HCT116 (cell line): Measurements from ENCODE around the gene KHDC3L. TPM values are rescaled to one million over a fixed set of nuclear protein-coding genes. Genes with fewer than 3 reads are reported as not detected.

Source experiments
- ATAC-seq: fragments of 200-7000 bp; cut with Tn5 transposase; 2 replicates; pipeline ENCODE4 v1.9.1; 2020; ENCODE audit warnings: mild to moderate bottlenecking, moderate library complexity
- BruUV-seq: library from RNA; stranded (reverse); fragments of 400-500 nt; replicated peaks from 2 replicates; lab custom pipeline; 2021; lab: Mats Ljungman, UMichigan
- CTCF ChIA-PET: fragments of 300-600 bp; sonication (Branson Sonifier 250); formaldehyde crosslinking; loops from one replicate; lab custom pipeline; 2021; ENCODE audit warnings: antibody characterized with exemption; lab: Charles Lee
- POLR2A ChIA-PET: fragments of 300-600, 350-600 bp; sonication (Branson Sonifier 250); formaldehyde crosslinking; loops from one replicate; lab custom pipeline; 2021; ENCODE audit warnings: antibody characterized with exemption; lab: Charles Lee
- RAD21 ChIA-PET, 2 experiments: fragments of 300-600 bp; sonication (Branson Sonifier 250); formaldehyde crosslinking; loops; one replicate each; lab custom pipeline; 2023; ENCODE audit warnings: low total read pairs in 2 of 2; ENCODE audit not compliant: uncharacterized antibody in 2 of 2, unreplicated experiment in 2 of 2, low non-redundant PET in 1 of 2; lab: Charles Lee
- DNase-seq: peaks from one replicate; pipeline ENCODE4 v3.0.0-alpha.2; 2010; ENCODE audit warnings: low read depth, low spot score
- H2AFZ ChIP-seq: fragments of 200-600 bp; shearing (Covaris generic), sonication (generic); 2 replicates; pipeline ENCODE4 v1.6.1; 2017; ENCODE audit warnings: low read depth, mixed run types, mixed read lengths, antibody characterized with exemption, low read length; ENCODE audit not compliant: poor library complexity, severe bottlenecking
- H3K27ac ChIP-seq: 2 replicates; pipeline ENCODE4 v1.5.1; 2012; ENCODE audit warnings: low read depth, low read length
- H3K27me3 ChIP-seq: fragments of 200-600 bp; sonication (generic); 2 replicates; pipeline ENCODE4 v1.6.1; 2016; ENCODE audit warnings: mixed run types, low read length, mixed read lengths; ENCODE audit not compliant: insufficient read depth
- H3K36me3 ChIP-seq, 2 experiments: fragments of 200-500 bp in 1 of 2; fragments of 200-600 bp in 1 of 2; sonication (Bioruptor generic) in 1 of 2; sonication (generic) in 1 of 2; 2 replicates each; pipeline versions ENCODE4 v1.5.1 to v1.6.1; 2014 to 2016; ENCODE audit warnings: low read length in 2 of 2, inconsistent platforms in 1 of 2, mixed read lengths in 1 of 2, mixed run types in 1 of 2; ENCODE audit not compliant: insufficient read depth in 2 of 2, control insufficient read depth in 1 of 2
- H3K4me1 ChIP-seq, 2 experiments: fragments of 200-600 bp in 1 of 2; sonication (generic) in 1 of 2; 2 replicates each; pipeline versions ENCODE4 v1.5.1 to v1.6.1; 2012 to 2017; ENCODE audit warnings: low read length in 2 of 2, inconsistent platforms in 1 of 2, mild to moderate bottlenecking in 1 of 2, mixed read lengths in 1 of 2, mixed run types in 1 of 2, moderate library complexity in 1 of 2; ENCODE audit not compliant: insufficient read depth in 2 of 2, control insufficient read depth in 1 of 2
- H3K4me2 ChIP-seq: fragments of 200-600 bp; sonication (generic); 2 replicates; pipeline ENCODE4 v1.6.1; 2017; ENCODE audit warnings: mixed run types, low read length, mixed read lengths
- H3K4me3 ChIP-seq, 2 experiments: fragments of 200-600 bp in 1 of 2; sonication (generic) in 1 of 2; replicated peaks in 1 of 2; 2 replicates each; pipeline ENCODE4 v1.5.1; 2011 to 2016; ENCODE audit warnings: low read length in 2 of 2, control low read depth in 1 of 2, low read depth in 1 of 2, mild to moderate bottlenecking in 1 of 2, mixed read lengths in 1 of 2, mixed run types in 1 of 2
- H3K79me2 ChIP-seq: fragments of 200-600 bp; sonication (generic); 2 replicates; pipeline ENCODE4 v1.6.1; 2017; ENCODE audit warnings: mild to moderate bottlenecking, mixed run types, low read length, moderate library complexity, mixed read lengths; ENCODE audit not compliant: insufficient read depth
- H3K9ac ChIP-seq: fragments of 200-600 bp; sonication (generic); 2 replicates; pipeline ENCODE4 v1.6.1; 2016; ENCODE audit warnings: low read length, mixed read lengths
- H3K9me2 ChIP-seq: fragments of 200-600 bp; sonication (generic), shearing (Covaris generic); 2 replicates; pipeline ENCODE4 v1.6.1; 2017; ENCODE audit warnings: mixed run types, mild to moderate bottlenecking, moderate library complexity; ENCODE audit not compliant: insufficient read depth
- H3K9me3 ChIP-seq, 2 experiments: fragments of 200-500 bp in 1 of 2; fragments of 200-600 bp in 1 of 2; sonication (Bioruptor generic) in 1 of 2; sonication (generic) in 1 of 2; 2 replicates each; pipeline ENCODE4 v1.6.1; 2014 to 2017; ENCODE audit warnings: low read length in 2 of 2, mixed read lengths in 2 of 2, inconsistent platforms in 1 of 2, low read depth in 1 of 2, mild to moderate bottlenecking in 1 of 2, mixed run types in 1 of 2, moderate library complexity in 1 of 2; ENCODE audit not compliant: control insufficient read depth in 1 of 2, insufficient read depth in 1 of 2
- H4K20me1 ChIP-seq: fragments of 200-600 bp; sonication (generic), shearing (Covaris generic); 2 replicates; pipeline ENCODE4 v1.6.1; 2017; ENCODE audit warnings: mixed run types, mild to moderate bottlenecking, moderate library complexity; ENCODE audit not compliant: insufficient read depth
- ATF3 ChIP-seq: IDR thresholded peaks from 2 replicates; pipeline ENCODE4 v1.6.1; 2012
- CBX3 ChIP-seq: IDR thresholded peaks from 2 replicates; pipeline ENCODE4 v1.6.1; 2012; ENCODE audit warnings: low read depth
- CEBPB ChIP-seq: IDR thresholded peaks from 2 replicates; pipeline ENCODE4 v1.6.1; 2012; ENCODE audit warnings: low read depth
- CTCF ChIP-seq, 3 experiments: fragments of 200-600 bp in 1 of 3; sonication (generic) in 1 of 3; IDR thresholded peaks in 2 of 3; conservative IDR thresholded peaks in 1 of 3; 2 replicates each; pipeline ENCODE4 v1.5.1; 2012 to 2017; ENCODE audit warnings: low read depth in 2 of 3, low read length in 2 of 3, antibody characterized with exemption in 1 of 3, borderline replicate concordance in 1 of 3, control low read depth in 1 of 3, mild to moderate bottlenecking in 1 of 3, mixed read lengths in 1 of 3, mixed run types in 1 of 3, moderate library complexity in 1 of 3; ENCODE audit not compliant: insufficient read depth in 1 of 3
- EGR1 ChIP-seq: IDR thresholded peaks from 2 replicates; pipeline ENCODE4 v1.6.1; 2012; ENCODE audit warnings: low read depth
- ELF1 ChIP-seq: IDR thresholded peaks from 2 replicates; pipeline ENCODE4 v1.6.1; 2012; ENCODE audit warnings: low read depth, borderline replicate concordance
- EZH2 ChIP-seq: fragments of 200-600 bp; sonication (generic); IDR thresholded peaks from 2 replicates; pipeline ENCODE4 v1.6.1; 2017; ENCODE audit warnings: antibody characterized with exemption, mixed run types
- EZH2phosphoT487 ChIP-seq: fragments of 200-600 bp; IDR thresholded peaks from 2 replicates; pipeline ENCODE4 v1.6.1; 2018; ENCODE audit warnings: antibody characterized with exemption, borderline replicate concordance
- FOSL1 ChIP-seq: IDR thresholded peaks from 2 replicates; pipeline ENCODE4 v1.6.1; 2012; ENCODE audit warnings: low read depth
- JUND ChIP-seq: IDR thresholded peaks from 2 replicates; pipeline ENCODE4 v1.6.1; 2012
- POLR2A ChIP-seq: IDR thresholded peaks from 2 replicates; pipeline ENCODE4 v1.7.0; 2011; ENCODE audit warnings: borderline replicate concordance; ENCODE audit not compliant: insufficient read depth, insufficient read length; ENCODE audit errors: extremely low read depth
- RAD21 ChIP-seq: IDR thresholded peaks from 2 replicates; pipeline ENCODE4 v1.6.1; 2012; ENCODE audit warnings: low read depth, mild to moderate bottlenecking
- REST ChIP-seq: IDR thresholded peaks from 2 replicates; pipeline ENCODE4 v1.6.1; 2012; ENCODE audit warnings: low read depth
- SP1 ChIP-seq: IDR thresholded peaks from 2 replicates; pipeline ENCODE4 v1.6.1; 2012; ENCODE audit warnings: low read depth
- SRF ChIP-seq: IDR thresholded peaks from 2 replicates; pipeline ENCODE4 v1.6.1; 2012; ENCODE audit warnings: low read depth
- TCF7L2 ChIP-seq: IDR thresholded peaks from 2 replicates; pipeline ENCODE4 v1.7.0; 2011; ENCODE audit warnings: borderline replicate concordance, inconsistent platforms; ENCODE audit not compliant: insufficient read depth, insufficient read length; ENCODE audit errors: extremely low read depth
- YY1 ChIP-seq: IDR thresholded peaks from 2 replicates; pipeline ENCODE4 v1.6.1; 2011; ENCODE audit warnings: low read length, low read depth, moderate library complexity, mild to moderate bottlenecking; ENCODE audit not compliant: insufficient replicate concordance; ENCODE audit errors: extremely low read depth
- ZBTB33 ChIP-seq: IDR thresholded peaks from 2 replicates; pipeline ENCODE4 v1.6.1; 2011; ENCODE audit warnings: mild to moderate bottlenecking, low read length, moderate library complexity; ENCODE audit not compliant: insufficient replicate concordance; ENCODE audit errors: extremely low read depth
- ZFX ChIP-seq: fragments of 450-650 bp; IDR thresholded peaks from 2 replicates; pipeline ENCODE4 v1.6.1; 2017
- ZNF274 ChIP-seq: fragments of 200-500 bp; sonication (Bioruptor generic); IDR thresholded peaks from 2 replicates; pipeline ENCODE4 v1.6.1; 2014; ENCODE audit warnings: mild to moderate bottlenecking, low read depth, low read length, inconsistent platforms
- intact Hi-C: fragments of 100-400 bp; cut with micrococcal nuclease; formaldehyde crosslinking; loops from 2 replicates; pipeline ENCODE4 v1.10.0; 2022
- total RNA-seq: library from RNA; stranded (reverse); gene quantifications from one replicate; pipeline ENCODE4 v1.2.1, GENCODE V29; 2021; ENCODE audit not compliant: unreplicated experiment

KHDC3L gene
- total RNA-seq, 1 experiment from 2014 or later, result not detected

GRCh38 chr6:73368675-73369074, 6.2 kb downstream of the KHDC3L start (continued):
- no peak for TF ChIP-seq TCF7L2
- no peak for TF ChIP-seq EGR1
- TF ChIP-seq ZNF274, result no peak
- TF ChIP-seq, all 23 proteins: peak for 0

- no peak for ATAC-seq
These were observed 6.7 kb downstream of the KHDC3L start for GRCh38 chr6:73369157-73369556.

More at GRCh38 chr6:73369157-73369556, 6.7 kb downstream of the KHDC3L start:
- no peak for DNase-seq
- ChIA-PET CTCF (no interaction called here), POLR2A (no interaction called here), RAD21 (no interaction called here)
- Histone ChIP-seq H3K27ac (no peak overlapping the region), H3K9ac (no peak overlapping the region), H3K9me2 (no peaks in the 10 kb centered on the region), H3K27me3 (no peaks in the 10 kb centered on the region), H2AFZ (no peak overlapping the region), H3K4me1 (no peaks in the 10 kb centered on the region), H3K36me3 (no peaks in the 10 kb centered on the region), H3K9me3 (no peaks in the 10 kb centered on the region), H3K4me2 (no peak overlapping the region), H3K79me2 (no peaks in the 10 kb centered on the region), H4K20me1 (no peaks in the 10 kb centered on the region), H3K4me3 (no peak overlapping the region)
- intact Hi-C loops, result no loop called here
- TF ChIP-seq REST (no peak), EZH2 (no peak), POLR2A (no peak), EZH2phosphoT487 (no peak), YY1 (no peak), ATF3 (no peak), ZNF274 (no peak), FOSL1 (no peak), RAD21 (no peak), EGR1 (no peak), TCF7L2 (no peak), ELF1 (no peak), CBX3 (no peak), CEBPB (no peak), SRF (no peak), JUND (no peak), CTCF (IDR thresholded peaks at IDR 0.05 in 2 of 3, conservative IDR thresholded peaks at IDR 0.05 in 1 of 3; ENCODE audit: borderline replicate concordance in 1 of 3, insufficient read depth in 1 of 3, low read depth in 2 of 3, low read length in 2 of 3) (no peak), ZFX (no peak), ZBTB33 (no peak), SP1 (no peak)
- BruUV-seq, result no TSS peak
